Measurements from ENCODE around the gene PAPOLA. TPM values are rescaled to one million over a fixed set of nuclear protein-coding genes. Genes with fewer than 3 reads are reported as not detected.

The PAPOLA gene
- total and polyA plus RNA-seq, 2 of the 4 experiments (the other 2 are of a cell fraction), result 73.8 to 128 TPM

GRCh38 chr14:96574633-96575632 lies 72.8 kb downstream of the PAPOLA start:
- ATAC-seq (ENCODE audit: low read depth) (peak; percentile 75), DNase-seq (peak; percentile 82)
- no CpG with 5 or more reads among the region's 6 CpGs for WGBS, 2 experiments (ENCODE audit: extremely low coverage in 2 of 2, insufficient read length in 1 of 2)
- H3K9ac ChIP-seq (ENCODE audit: low read depth, low read length), result no peak overlapping the region
- no peak overlapping the region for H2BK120ac ChIP-seq (ENCODE audit: low read depth, low read length)
- no peaks in the 10 kb centered on the region for H3K27me3 ChIP-seq (ENCODE audit: control insufficient read depth, insufficient read depth, low read length)
- H3K79me1 ChIP-seq (ENCODE audit: low read depth in 1 of 2, low read length in 2 of 2), result 0 out of 4 replicates have a peak, but pooled peaks cover 0 to 8% of the 10 kb centered on the region in 2 experiments
- no peak overlapping the region for H3K4me3 ChIP-seq (ENCODE audit: insufficient read depth, low read depth, low read length)
- intact Hi-C loops (cut with micrococcal nuclease), result loop anchor here (2.0 kb wide), 1 partner anchor 166 kb away; no protein-coding TSS in a partner anchor
- no peak overlapping the region for H2AK5ac ChIP-seq (ENCODE audit: low read depth, low read length)
- H4K91ac ChIP-seq (ENCODE audit: insufficient read depth, low read depth, low read length), result no peak overlapping the region
- H3K27ac ChIP-seq (ENCODE audit: insufficient read depth, low read length), result no peak overlapping the region
- no peak overlapping the region for H4K5ac ChIP-seq (ENCODE audit: low read depth, low read length)
- ChIA-PET CTCF (interaction anchor here (0.8 to 1.0 kb wide), 3 partner anchors 8 to 172 kb away, joined by 3 to 4 read pairs (median 3); no protein-coding TSS in a partner anchor), POLR2A (ENCODE audit: unreplicated experiment) (no interaction called here)
- no peak overlapping the region for H2BK20ac ChIP-seq (ENCODE audit: low read depth, low read length)
- no peaks in the 10 kb centered on the region for H3K9me3 ChIP-seq (ENCODE audit: control insufficient read depth, insufficient read depth, low read length)
- in situ Hi-C loops (cut with MboI; ENCODE audit: low sequenced_read_pairs), result no loop called here
- BruUV-seq (replicated peaks), result no TSS peak
- H2BK5ac ChIP-seq (ENCODE audit: low read depth, low read length, poor library complexity, severe bottlenecking), result no peak overlapping the region
- H3K9me1 ChIP-seq (ENCODE audit: insufficient read depth, low read length), result 0 out of 2 replicates have a peak, but pooled peaks cover 4% of the 10 kb centered on the region
- dilution Hi-C loops (cut with HindIII; ENCODE audit: low sequenced_read_pairs, unreplicated experiment), result no loop called here
- no peak overlapping the region for H2AFZ ChIP-seq (replicated peaks; ENCODE audit: low read length, poor library complexity)
- no peak overlapping the region for H3K14ac ChIP-seq (replicated peaks; ENCODE audit: low read depth, low read length)
- no peak overlapping the region for H3K18ac ChIP-seq (ENCODE audit: low read depth, low read length)
- H2AK9ac ChIP-seq (replicated peaks; ENCODE audit: low read depth, low read length, poor library complexity), result no peak overlapping the region
- H3K23ac ChIP-seq (ENCODE audit: low read depth, low read length), result no peak overlapping the region
- TF ChIP-seq RFX5 (IDR thresholded peaks at IDR 0.05; ENCODE audit: low read depth, low read length) (no peak), POLR2A (IDR thresholded peaks at IDR 0.05; ENCODE audit: low read depth, low read length) (no peak), BHLHE40 (IDR thresholded peaks at IDR 0.05; ENCODE audit: low read depth, low read length) (no peak), RCOR1 (IDR thresholded peaks at IDR 0.05; ENCODE audit: insufficient replicate concordance, low read length) (no peak), SMC3 (IDR thresholded peaks at IDR 0.05; ENCODE audit: low read depth, low read length) (no peak), ELK1 (IDR thresholded peaks at IDR 0.05; ENCODE audit: borderline replicate concordance, low read depth, low read length) (no peak), RAD21 (IDR thresholded peaks at IDR 0.05; ENCODE audit: low read length) (no peak), USF2 (IDR thresholded peaks at IDR 0.05; ENCODE audit: low read depth, low read length) (no peak), NFE2L2 (IDR thresholded peaks at IDR 0.05; ENCODE audit: low read depth, low read length) (no peak), MAZ (IDR thresholded peaks at IDR 0.05; ENCODE audit: borderline replicate concordance, low read depth, low read length) (no peak)
- peaks cover 4% of the 10 kb centered on the region; the same call in 1 of the 2 replicates for H3K4me1 ChIP-seq (ENCODE audit: control insufficient read depth, insufficient read depth, low read length)
- H3K56ac ChIP-seq (ENCODE audit: extremely low read depth, insufficient read depth, low read length), result no peak overlapping the region
- H3K4me2 ChIP-seq (ENCODE audit: low read depth, low read length), result peak overlapping the region; percentile 22; the same call in 1 of the 2 replicates
- H4K20me1 ChIP-seq (ENCODE audit: insufficient read depth, low read length), result 0 out of 2 replicates have a peak, but pooled peaks cover 3% of the 10 kb centered on the region
- no peak overlapping the region for H4K8ac ChIP-seq (ENCODE audit: low read depth in 2 of 2, low read length in 2 of 2)
- H3K4ac ChIP-seq (ENCODE audit: low read depth, low read length), result no peak overlapping the region
- no peaks in the 10 kb centered on the region; the same call in 1 of the 2 replicates for H3K36me3 ChIP-seq (ENCODE audit: control insufficient read depth, insufficient read depth, low read length)
- H2BK15ac ChIP-seq (ENCODE audit: low read depth, low read length), result no peak overlapping the region

All from IMR-90 (cell line).